ENCODE results near the gene TMEM9.

The TMEM9 gene

GRCh38 chr1:201126463-201126831 lies 27.8 kb downstream of the TMEM9 start:
- no peak for DNase-seq

- no peak for DNase-seq
Observed at GRCh38 chr1:201125800-201126199, 28.5 kb downstream of the TMEM9 start.

- DNase-seq = no peak
Observed at GRCh38 chr1:201125019-201125418, 29.3 kb downstream of the TMEM9 start.

GRCh38 chr1:201123866-201124265 lies 30.4 kb downstream of the TMEM9 start:
- no peak for DNase-seq

- no peak for DNase-seq
Observed at GRCh38 chr1:201122321-201122957, 31.8 kb downstream of the TMEM9 start.

- DNase-seq = peak; percentile 31
Observed at GRCh38 chr1:201119206-201120197, 34.8 kb downstream of the TMEM9 start.

- DNase-seq = no peak
Observed at GRCh38 chr1:201116091-201116490, 38.2 kb downstream of the TMEM9 start.

- no peak for DNase-seq
Observed at GRCh38 chr1:201115390-201115937, 38.8 kb downstream of the TMEM9 start.

- peak; percentile 72 for DNase-seq
Observed at GRCh38 chr1:201114245-201115131, 39.8 kb downstream of the TMEM9 start.

GRCh38 chr1:201113451-201114244 lies 40.6 kb downstream of the TMEM9 start:
- no peak for DNase-seq

GRCh38 chr1:201112926-201113325 lies 41.3 kb downstream of the TMEM9 start:
- no peak for DNase-seq

- no peak for DNase-seq
Observed at GRCh38 chr1:201112173-201112731, 42.0 kb downstream of the TMEM9 start, which contains the start of gene CACNA1S. CACNA1S (minus strand) TSS chr1:201112426; CDS start chr1:201112339, 87 bp downstream.

GRCh38 chr1:201111672-201112071 lies 42.6 kb downstream of the TMEM9 start:
- no peak for DNase-seq

GRCh38 chr1:201111156-201111555 lies 43.1 kb downstream of the TMEM9 start:
- no peak for DNase-seq

- DNase-seq = no peak
Observed at GRCh38 chr1:201110616-201111015, 43.7 kb downstream of the TMEM9 start.

- DNase-seq = no peak
Observed at GRCh38 chr1:201110138-201110537, 44.1 kb downstream of the TMEM9 start.

- no peak for DNase-seq
Observed at GRCh38 chr1:201109651-201110050, 44.6 kb downstream of the TMEM9 start.

- DNase-seq = no peak
Observed at GRCh38 chr1:201108614-201109013, 45.7 kb downstream of the TMEM9 start.

GRCh38 chr1:201105688-201106087 lies 48.6 kb downstream of the TMEM9 start:
- DNase-seq = no peak

GRCh38 chr1:201104141-201104540 lies 50.1 kb downstream of the TMEM9 start:
- no peak for DNase-seq

- no peak for DNase-seq
Observed at GRCh38 chr1:201103666-201104065, 50.6 kb downstream of the TMEM9 start.
